Skeletal muscle tissue (tissue), 4 donors: ENCODE results near the gene NUDT6. TPM values are rescaled to one million over a fixed set of nuclear protein-coding genes. Genes with fewer than 3 reads are reported as not detected.

ENCODE experiments used
- H3K27ac ChIP-seq: one replicate; pipeline ENCODE4 v1.7.0; 2013; ENCODE audit warnings: mild to moderate bottlenecking, low read depth, low read length, inconsistent platforms
- H3K27me3 ChIP-seq, 3 donors: one replicate each; pipeline ENCODE4 v1.7.0; 2013; ENCODE audit warnings: low read length in 3 of 3; ENCODE audit not compliant: control insufficient read depth in 3 of 3, insufficient read depth in 3 of 3
- H3K36me3 ChIP-seq, 3 donors: one replicate each; pipeline ENCODE4 v1.7.0; 2013; ENCODE audit warnings: low read length in 3 of 3; ENCODE audit not compliant: control insufficient read depth in 3 of 3, insufficient read depth in 3 of 3
- H3K4me1 ChIP-seq, 3 donors: one replicate each; pipeline ENCODE4 v1.7.0; 2013; ENCODE audit warnings: low read length in 3 of 3, mild to moderate bottlenecking in 3 of 3; ENCODE audit not compliant: control insufficient read depth in 3 of 3, insufficient read depth in 3 of 3
- H3K4me3 ChIP-seq, 3 donors: one replicate each; pipeline ENCODE4 v1.7.0; 2013; ENCODE audit warnings: low read length in 3 of 3
- H3K9ac ChIP-seq, 3 donors: one replicate each; pipeline ENCODE4 v1.7.0; 2013; ENCODE audit warnings: low read length in 3 of 3, mild to moderate bottlenecking in 3 of 3, moderate library complexity in 2 of 3, low read depth in 1 of 3
- H3K9me3 ChIP-seq, 3 donors: one replicate each; pipeline ENCODE4 v1.7.0; 2013; ENCODE audit warnings: low read length in 3 of 3; ENCODE audit not compliant: control insufficient read depth in 3 of 3
- total RNA-seq: library from RNA; depleted of rRNA; stranded (reverse); fragments of >200 nt; gene quantifications from one replicate; pipeline ENCODE4 v1.2.3, GENCODE V29; 2014
- donor health status: Osteomylitis.

NUDT6 gene, protein sequence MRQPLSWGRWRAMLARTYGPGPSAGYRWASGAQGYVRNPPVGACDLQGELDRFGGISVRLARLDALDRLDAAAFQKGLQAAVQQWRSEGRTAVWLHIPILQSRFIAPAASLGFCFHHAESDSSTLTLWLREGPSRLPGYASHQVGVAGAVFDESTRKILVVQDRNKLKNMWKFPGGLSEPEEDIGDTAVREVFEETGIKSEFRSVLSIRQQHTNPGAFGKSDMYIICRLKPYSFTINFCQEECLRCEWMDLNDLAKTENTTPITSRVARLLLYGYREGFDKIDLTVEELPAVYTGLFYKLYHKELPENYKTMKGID
- total RNA-seq, result 9.9 TPM

GRCh38 chr4:122921971-122922876 lies at the start of gene NUDT6:
TSS of gene NUDT6 (minus strand) at chr4:122922597. CDS start at chr4:122922572, 25 bp downstream.
- Histone ChIP-seq H3K4me1 (peaks cover 8 to 13% (median 10%) of the 10 kb centered on the region in 3 donors), H3K9me3 (no peaks in the 10 kb centered on the region), H3K27me3 (no peaks in the 10 kb centered on the region), H3K27ac (peak within 1 kb of the TSS; percentile 57), H3K4me3 (peak within 1 kb of the TSS; percentile 91 to 95 (median 92)), H3K36me3 (no peaks in the 10 kb centered on the region), H3K9ac (peak within 1 kb of the TSS; percentile 72 to 88 (median 78))

GRCh38 chr4:122968227-122968812 lies 45.9 kb upstream of the NUDT6 start:
- H3K27ac ChIP-seq, result no peak overlapping the region
- no peak overlapping the region for H3K4me3 ChIP-seq
- H3K9ac ChIP-seq, result no peak overlapping the region
- H3K27me3 ChIP-seq, result no peaks in the 10 kb centered on the region
- H3K9me3 ChIP-seq, result no peaks in the 10 kb centered on the region
- H3K36me3 ChIP-seq, result no peaks in the 10 kb centered on the region
- no peaks in the 10 kb centered on the region for H3K4me1 ChIP-seq

GRCh38 chr4:122967231-122967630 lies 44.8 kb upstream of the NUDT6 start:
- Histone ChIP-seq H3K9me3 (no peaks in the 10 kb centered on the region), H3K36me3 (peaks cover 0 to 2% (median 0%) of the 10 kb centered on the region in 3 donors), H3K27ac (no peak overlapping the region), H3K4me1 (no peaks in the 10 kb centered on the region), H3K9ac (no peak overlapping the region), H3K4me3 (no peak overlapping the region), H3K27me3 (no peaks in the 10 kb centered on the region)

GRCh38 chr4:122966201-122966600 lies 43.8 kb upstream of the NUDT6 start:
- no peak overlapping the region for H3K4me3 ChIP-seq

DNA sequence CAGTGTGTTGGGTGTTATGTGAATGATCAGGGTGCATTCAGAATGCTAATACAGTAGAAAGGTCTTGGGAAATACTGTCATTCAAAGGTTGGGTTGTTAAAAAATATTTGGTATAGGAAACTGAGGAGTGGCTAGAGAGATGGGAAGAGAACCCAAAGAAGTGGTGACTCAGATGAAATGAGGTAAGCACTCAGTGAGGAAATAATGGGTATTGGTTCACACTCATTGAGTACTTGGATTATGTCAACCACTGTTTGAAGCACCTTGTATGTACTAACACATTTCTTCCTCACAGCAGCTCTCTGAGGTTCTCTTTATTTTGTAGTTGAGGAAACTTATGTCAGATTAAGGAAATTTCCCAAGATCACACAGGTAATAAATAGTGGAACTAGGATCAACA lies 40.8 kb upstream of the NUDT6 start:
- Histone ChIP-seq H3K9ac (no peak overlapping the region), H3K9me3 (no peaks in the 10 kb centered on the region), H3K4me1 (no peaks in the 10 kb centered on the region), H3K27ac (no peak overlapping the region), H3K36me3 (peaks cover 0 to 2% (median 0%) of the 10 kb centered on the region in 3 donors), H3K4me3 (no peak overlapping the region), H3K27me3 (no peaks in the 10 kb centered on the region)

More at GRCh38 chr4:122966201-122966600, 43.8 kb upstream of the NUDT6 start:
- no peaks in the 10 kb centered on the region for H3K4me1 ChIP-seq
- H3K27ac ChIP-seq, result no peak overlapping the region
- no peak overlapping the region for H3K9ac ChIP-seq
- peaks cover 0 to 2% (median 0%) of the 10 kb centered on the region in 3 donors for H3K36me3 ChIP-seq
- H3K27me3 ChIP-seq, result no peaks in the 10 kb centered on the region
- no peaks in the 10 kb centered on the region for H3K9me3 ChIP-seq

- H3K4me3 ChIP-seq, result no peak overlapping the region
- H3K9me3 ChIP-seq, result no peaks in the 10 kb centered on the region
- H3K36me3 ChIP-seq, result peaks cover 0 to 2% (median 0%) of the 10 kb centered on the region in 3 donors
- no peaks in the 10 kb centered on the region for H3K4me1 ChIP-seq
- no peak overlapping the region for H3K27ac ChIP-seq
- no peak overlapping the region for H3K9ac ChIP-seq
- H3K27me3 ChIP-seq, result no peaks in the 10 kb centered on the region
These were observed 38.2 kb upstream of the NUDT6 start for GRCh38 chr4:122960611-122961000.

DNA sequence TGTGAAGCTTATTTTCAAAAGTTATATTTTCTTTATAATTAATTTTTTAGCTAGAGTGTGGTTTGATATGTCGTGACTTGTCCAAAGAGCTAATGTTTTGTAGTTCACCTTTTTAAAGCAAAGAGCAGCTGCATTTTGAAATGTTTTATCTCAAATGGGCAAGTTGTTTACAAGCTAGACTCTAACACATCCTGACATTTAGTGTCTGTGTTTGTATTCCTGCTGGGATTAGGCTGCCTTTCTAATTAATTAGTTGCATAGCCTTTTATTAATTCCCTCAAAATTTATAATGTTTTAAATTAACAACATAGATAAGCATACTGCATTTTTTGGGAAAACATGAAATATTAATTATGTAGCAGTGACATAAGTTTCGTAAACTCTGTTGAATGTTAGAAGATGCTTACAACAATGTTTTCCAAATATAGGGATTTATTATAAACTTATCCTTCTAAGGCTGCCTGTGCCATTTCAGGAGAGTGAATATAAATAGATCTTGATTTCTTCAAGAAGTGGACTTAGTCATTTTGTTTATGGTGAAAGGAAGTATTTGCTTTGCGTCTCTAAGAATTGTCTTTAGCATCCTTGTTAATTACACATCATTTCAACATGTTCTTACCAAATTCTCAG lies 37.7 kb upstream of the NUDT6 start:
- Histone ChIP-seq H3K27ac (no peak overlapping the region), H3K9me3 (no peaks in the 10 kb centered on the region), H3K36me3 (peaks cover 0 to 2% (median under 1%) of the 10 kb centered on the region in 3 donors), H3K9ac (no peak overlapping the region), H3K27me3 (no peaks in the 10 kb centered on the region), H3K4me3 (no peak overlapping the region), H3K4me1 (no peaks in the 10 kb centered on the region)

DNA sequence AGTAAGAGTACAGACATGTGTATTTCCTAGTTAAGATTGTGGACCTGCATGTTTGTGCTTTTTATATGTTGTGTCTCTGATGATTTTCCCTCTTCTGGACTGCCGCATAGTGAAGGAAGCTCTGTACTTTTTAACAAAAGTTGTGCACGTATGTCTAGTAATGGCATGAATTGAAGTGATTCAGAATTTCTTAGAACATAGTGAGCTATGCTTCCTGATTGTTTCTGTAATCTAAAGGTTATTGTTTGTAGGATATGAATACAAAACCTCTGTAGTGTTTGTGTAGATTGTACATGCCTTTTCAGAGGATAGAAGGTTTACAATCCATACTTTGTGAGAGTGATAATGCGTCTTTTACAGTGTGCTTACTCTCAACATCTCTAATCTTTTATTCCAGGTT lies 37.0 kb upstream of the NUDT6 start:
- H3K27ac ChIP-seq, result no peak overlapping the region
- H3K27me3 ChIP-seq, result no peaks in the 10 kb centered on the region
- no peak overlapping the region for H3K4me3 ChIP-seq
- H3K9ac ChIP-seq, result no peak overlapping the region
- H3K9me3 ChIP-seq, result no peaks in the 10 kb centered on the region
- no peaks in the 10 kb centered on the region for H3K4me1 ChIP-seq
- H3K36me3 ChIP-seq, result peaks cover 0 to 2% (median 2%) of the 10 kb centered on the region in 3 donors

DNA sequence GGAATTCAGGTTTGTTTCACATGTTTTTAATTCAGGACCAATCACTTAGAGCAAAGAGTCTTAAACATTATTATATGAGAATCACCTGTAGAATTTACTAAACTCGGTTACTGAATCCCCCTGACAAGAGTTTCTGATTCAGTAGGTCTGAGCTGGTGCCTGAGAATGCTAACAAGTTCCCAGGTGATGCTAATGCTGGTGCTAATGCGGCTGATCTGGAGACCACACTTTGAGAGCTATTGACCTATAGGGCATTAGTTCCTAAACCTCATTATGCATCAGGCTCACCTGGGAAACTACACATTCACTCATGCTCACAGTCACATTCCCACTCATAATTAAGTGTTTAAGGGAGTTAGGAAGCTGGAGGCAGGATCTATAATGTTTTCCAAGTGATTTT lies 36.1 kb upstream of the NUDT6 start:
- Histone ChIP-seq H3K4me1 (no peaks in the 10 kb centered on the region), H3K27ac (no peak overlapping the region)

More for the DNA sequence above, 36.1 kb upstream of the NUDT6 start:
- Histone ChIP-seq H3K9ac (no peak overlapping the region), H3K27me3 (no peaks in the 10 kb centered on the region), H3K36me3 (peaks cover 0 to 11% (median 2%) of the 10 kb centered on the region in 3 donors), H3K4me3 (no peak overlapping the region), H3K9me3 (no peaks in the 10 kb centered on the region)
